Omental fat pad (tissue), 4 donors: Measurements from ENCODE around the gene NELFB. TPM values are rescaled to one million over a fixed set of nuclear protein-coding genes. Genes with fewer than 3 reads are reported as not detected.
A peak's percentile ranks its signal among the peaks of the same experiment; 100 is the strongest.

Experiments used
- ATAC-seq: fragments of 150-250 bp; one replicate; pipeline ENCODE4 v1.9.1; 2016; ENCODE audit warnings: mild to moderate bottlenecking, moderate library complexity; ENCODE audit not compliant: low FRiP score
- DNase-seq: peaks from one replicate; pipeline ENCODE4 v3.0.0-alpha.2; 2019; ENCODE audit warnings: low spot score
- total RNA-seq, 4 donors: library from RNA; depleted of rRNA; stranded (reverse); fragments of >200 nt; gene quantifications; one replicate each; pipeline ENCODE4 v1.1.0, GENCODE V29; 2016
- TF ChIP-seq, protein P1 (sequence below), 3 donors: fragments of 450-650 bp; IDR thresholded peaks; one replicate each; pipeline ENCODE4 v1.5.1; 2016 to 2017; ENCODE audit warnings: antibody characterized with exemption in 3 of 3, mild to moderate bottlenecking in 3 of 3, moderate library complexity in 2 of 3

NELFB gene
- 10 to 100 TPM; 22.2 to 42.8 (median 34.2) TPM for total RNA-seq

DNA sequence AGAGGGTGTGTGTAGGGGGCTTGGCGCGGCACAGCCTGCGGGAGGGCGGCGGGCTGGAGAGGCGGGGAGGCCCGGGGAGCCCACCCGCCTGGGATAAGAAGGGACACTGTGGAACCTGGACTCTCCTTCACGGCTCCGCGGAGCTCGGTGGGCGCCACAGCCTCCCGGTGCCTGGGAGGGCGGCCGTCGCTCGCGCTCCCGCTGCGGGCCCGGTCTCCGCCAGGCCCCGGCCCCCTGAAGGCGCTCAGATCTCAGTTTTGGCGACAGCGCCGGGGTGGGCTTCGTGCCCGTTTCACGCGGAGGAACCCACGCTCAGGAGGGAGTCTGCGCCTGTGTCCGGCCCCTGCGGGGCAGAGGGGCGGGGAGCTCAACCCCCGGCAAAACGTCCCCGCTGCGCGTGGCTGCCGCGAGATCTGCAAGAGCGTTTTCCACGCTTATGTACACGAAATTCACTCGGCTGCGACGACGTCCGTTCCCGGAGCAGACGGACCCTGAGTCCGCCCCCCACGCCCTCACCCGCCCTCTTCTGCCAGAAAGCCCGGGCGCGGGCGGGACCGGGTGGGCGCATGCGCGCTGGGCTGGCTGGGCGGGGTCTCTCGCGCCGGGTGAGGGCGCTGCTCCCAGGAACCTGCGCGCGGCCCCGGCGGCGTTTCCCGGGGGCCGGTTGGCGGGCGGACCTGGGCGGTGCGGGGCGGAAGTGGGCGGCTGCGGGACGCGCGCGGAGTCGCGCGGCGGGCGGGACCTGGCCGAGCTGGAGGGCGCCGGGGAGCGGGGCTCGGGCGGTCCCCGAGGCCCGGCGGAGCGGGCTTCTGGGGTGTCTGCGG, at the start of gene NELFB:
Gene NELFB, plus strand, starts transcription at position 704 of the 824 bp plus-strand sequence.
- DNase-seq = peak; percentile 72
- TF ChIP-seq, protein P1, sequence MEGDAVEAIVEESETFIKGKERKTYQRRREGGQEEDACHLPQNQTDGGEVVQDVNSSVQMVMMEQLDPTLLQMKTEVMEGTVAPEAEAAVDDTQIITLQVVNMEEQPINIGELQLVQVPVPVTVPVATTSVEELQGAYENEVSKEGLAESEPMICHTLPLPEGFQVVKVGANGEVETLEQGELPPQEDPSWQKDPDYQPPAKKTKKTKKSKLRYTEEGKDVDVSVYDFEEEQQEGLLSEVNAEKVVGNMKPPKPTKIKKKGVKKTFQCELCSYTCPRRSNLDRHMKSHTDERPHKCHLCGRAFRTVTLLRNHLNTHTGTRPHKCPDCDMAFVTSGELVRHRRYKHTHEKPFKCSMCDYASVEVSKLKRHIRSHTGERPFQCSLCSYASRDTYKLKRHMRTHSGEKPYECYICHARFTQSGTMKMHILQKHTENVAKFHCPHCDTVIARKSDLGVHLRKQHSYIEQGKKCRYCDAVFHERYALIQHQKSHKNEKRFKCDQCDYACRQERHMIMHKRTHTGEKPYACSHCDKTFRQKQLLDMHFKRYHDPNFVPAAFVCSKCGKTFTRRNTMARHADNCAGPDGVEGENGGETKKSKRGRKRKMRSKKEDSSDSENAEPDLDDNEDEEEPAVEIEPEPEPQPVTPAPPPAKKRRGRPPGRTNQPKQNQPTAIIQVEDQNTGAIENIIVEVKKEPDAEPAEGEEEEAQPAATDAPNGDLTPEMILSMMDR (IDR thresholded peaks at IDR 0.05) = no peak
- peak; percentile 93 for ATAC-seq

DNA sequence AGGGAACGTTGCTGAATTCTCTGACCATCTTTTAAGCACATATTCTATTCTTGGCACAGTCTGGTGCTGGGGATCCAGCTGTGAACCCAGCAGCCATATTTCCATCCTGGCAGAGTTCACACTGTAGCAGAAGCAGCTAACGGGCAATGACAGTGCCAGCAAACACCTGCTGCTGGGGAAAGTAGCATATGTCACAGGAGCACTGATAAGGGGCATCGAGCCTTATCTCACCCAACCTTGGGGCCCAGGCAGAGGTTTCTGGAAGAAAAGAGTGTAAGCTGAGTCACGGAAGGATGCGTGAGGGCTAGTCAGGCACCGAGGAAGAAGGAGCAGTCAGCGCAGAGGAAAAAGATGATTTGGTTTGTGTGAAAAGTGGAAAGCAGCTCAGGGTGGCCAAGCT, 48.5 kb upstream of the NELFB start:
- TF ChIP-seq, protein P1 (IDR thresholded peaks at IDR 0.05) = no peak
- DNase-seq = no peak
- no peak for ATAC-seq

DNA sequence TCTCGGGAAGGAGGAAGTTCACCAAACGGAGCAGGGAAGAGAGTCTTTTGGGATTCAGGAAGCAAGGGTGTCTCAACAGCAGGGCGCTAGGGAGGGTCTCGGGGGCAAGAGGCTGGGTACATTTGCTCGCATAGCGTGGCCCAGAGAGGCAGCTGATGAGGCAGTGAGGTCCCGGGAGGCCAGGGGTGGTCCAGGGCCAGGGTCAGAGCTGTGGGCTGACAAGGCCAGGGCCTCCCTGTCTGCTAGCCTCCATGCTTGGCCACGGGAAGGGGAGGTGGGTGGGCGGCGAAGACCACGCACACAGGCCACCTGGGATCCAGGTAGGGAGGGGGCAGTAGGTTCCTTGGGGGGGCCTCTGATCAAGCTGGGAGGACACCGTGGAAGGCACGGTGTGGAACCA, 43.6 kb upstream of the NELFB start:
- DNase-seq (no peak), ATAC-seq (no peak)
- TF ChIP-seq, protein P1 (IDR thresholded peaks at IDR 0.05) = no peak

DNA sequence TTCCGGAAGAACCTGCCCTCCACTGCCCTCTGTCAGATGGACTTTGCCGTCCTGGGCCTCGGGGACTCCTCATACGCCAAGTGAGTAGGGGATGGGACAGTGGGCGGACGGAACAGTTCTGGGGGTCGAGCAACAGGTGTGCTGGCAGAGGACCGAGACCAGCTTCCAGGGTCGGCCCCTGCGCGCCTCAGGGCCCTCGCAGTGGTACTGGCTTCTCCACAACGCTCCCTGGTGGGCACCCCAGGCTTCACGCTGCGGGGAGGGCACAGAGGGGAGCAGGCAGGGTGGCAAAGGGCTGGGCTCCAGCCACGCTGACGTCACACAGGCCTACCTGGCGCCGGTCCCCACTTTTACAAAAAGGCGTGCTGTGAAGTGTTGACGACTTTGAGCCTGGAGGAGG, 42.6 kb upstream of the NELFB start:
- TF ChIP-seq, protein P1 (IDR thresholded peaks at IDR 0.05) = no peak
- ATAC-seq = no peak
- no peak for DNase-seq

DNA sequence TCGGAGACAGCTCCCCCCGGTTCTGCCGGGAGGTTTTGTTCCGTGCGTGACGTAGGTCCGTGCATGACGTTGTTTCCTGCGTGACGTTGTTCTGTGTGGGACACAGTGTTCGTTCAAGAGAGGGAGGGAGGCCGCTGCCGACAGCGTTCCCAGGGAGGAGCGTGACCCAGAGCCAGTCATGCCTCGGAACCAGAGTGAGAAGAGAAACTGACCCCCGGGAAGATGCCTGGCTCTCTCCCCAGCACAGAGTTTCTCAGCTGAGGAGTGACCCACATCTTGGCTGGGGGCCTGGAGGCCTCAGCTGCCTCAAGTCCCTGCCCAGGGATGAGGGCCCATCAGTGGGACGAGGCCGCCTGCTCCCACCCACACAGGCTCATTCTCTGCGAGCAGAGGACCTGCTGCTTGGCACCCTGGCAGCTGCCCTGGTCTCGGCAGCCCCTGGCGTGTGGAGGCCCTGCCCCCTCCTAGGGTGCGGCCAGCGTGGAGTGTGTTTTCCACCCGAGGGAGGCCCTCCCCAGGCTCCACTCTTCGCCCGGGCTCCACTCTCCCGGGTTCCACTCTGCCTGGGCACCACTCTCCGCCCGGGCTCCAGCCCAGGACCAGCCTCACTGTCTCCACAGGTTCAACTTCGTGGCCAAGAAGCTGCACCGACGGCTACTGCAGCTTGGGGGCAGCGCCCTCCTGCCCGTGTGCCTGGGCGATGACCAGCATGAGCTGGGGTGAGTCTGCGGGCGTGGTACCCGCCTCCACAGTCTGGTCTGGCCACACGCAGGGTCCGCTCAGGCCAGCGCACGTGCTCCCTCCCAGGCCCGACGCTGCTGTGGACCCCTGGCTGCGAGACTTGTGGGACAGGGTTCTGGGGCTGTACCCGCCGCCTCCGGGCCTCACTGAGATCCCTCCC, 41.7 kb upstream of the NELFB start:
- DNase-seq = no peak
- TF ChIP-seq, protein P1 (IDR thresholded peaks at IDR 0.05) = no peak
- ATAC-seq = no peak

DNA sequence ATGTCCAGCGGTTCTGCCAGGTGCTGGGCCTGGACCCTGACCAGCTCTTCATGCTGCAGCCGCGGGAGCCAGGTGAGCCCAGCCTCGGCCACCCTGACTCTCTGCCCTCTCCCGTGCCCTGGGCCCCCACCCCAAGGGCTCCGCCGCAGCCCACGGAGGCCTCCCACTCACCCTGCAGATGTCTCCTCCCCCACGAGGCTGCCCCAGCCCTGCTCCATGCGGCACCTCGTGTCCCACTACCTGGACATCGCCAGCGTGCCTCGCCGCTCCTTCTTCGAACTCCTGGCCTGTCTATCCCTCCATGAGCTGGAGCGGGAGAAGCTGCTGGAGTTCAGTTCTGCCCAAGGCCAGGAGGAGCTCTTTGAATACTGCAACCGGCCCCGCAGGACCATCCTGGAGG, 40.5 kb upstream of the NELFB start:
- DNase-seq (no peak), ATAC-seq (no peak)
- TF ChIP-seq, protein P1 (IDR thresholded peaks at IDR 0.05) = no peak
